Liver (tissue), 3 donors: Measurements from ENCODE around the gene DHX15.

Source experiments
- EGR1 ChIP-seq, 2 donors: IDR thresholded peaks; 2 replicates each; pipeline ENCODE4 v1.6.1; 2016 to 2018; ENCODE audit warnings: antibody characterized with exemption in 2 of 2, low read depth in 2 of 2
- FOXA1 ChIP-seq: IDR thresholded peaks from 2 replicates; pipeline ENCODE4 v1.6.1; 2016; ENCODE audit warnings: antibody characterized with exemption
- GABPA ChIP-seq, 2 donors: IDR thresholded peaks in 1 of 2; conservative IDR thresholded peaks in 1 of 2; 2 replicates each; pipeline ENCODE4 v1.6.1; 2016; ENCODE audit warnings: antibody characterized with exemption in 2 of 2, mild to moderate bottlenecking in 1 of 2, moderate library complexity in 1 of 2
- JUND ChIP-seq, 2 donors: IDR thresholded peaks; 2 replicates each; pipeline ENCODE4 v1.6.1; 2016; ENCODE audit warnings: antibody characterized with exemption in 2 of 2
- RAD21 ChIP-seq, 2 donors: IDR thresholded peaks; 2 replicates each; pipeline ENCODE4 v1.6.1; 2016; ENCODE audit warnings: antibody characterized with exemption in 2 of 2, mild to moderate bottlenecking in 2 of 2
- RXRA ChIP-seq, 2 donors: IDR thresholded peaks; 2 replicates each; pipeline ENCODE4 v1.6.1; 2017 to 2018; ENCODE audit warnings: antibody characterized with exemption in 2 of 2, mild to moderate bottlenecking in 1 of 2
- SP1 ChIP-seq: IDR thresholded peaks from 2 replicates; pipeline ENCODE4 v1.6.1; 2018; ENCODE audit warnings: antibody characterized with exemption, mild to moderate bottlenecking
- TAF1 ChIP-seq: conservative IDR thresholded peaks from 2 replicates; pipeline ENCODE4 v1.6.1; 2016; ENCODE audit warnings: antibody characterized with exemption, mild to moderate bottlenecking
- YY1 ChIP-seq: IDR thresholded peaks from 2 replicates; pipeline ENCODE4 v1.6.1; 2016; ENCODE audit warnings: antibody characterized with exemption, mild to moderate bottlenecking
- TF ChIP-seq, protein P1 (sequence below): fragments of 150-350 bp; IDR thresholded peaks from 2 replicates; pipeline ENCODE4 v1.5.1; 2017; ENCODE audit warnings: improper control_type of control experiment, low read depth, low read length; ENCODE audit not compliant: missing input control
- TF ChIP-seq, protein P2 (sequence below): IDR thresholded peaks from 2 replicates; pipeline ENCODE4 v1.6.1; 2016; ENCODE audit warnings: antibody characterized with exemption, mild to moderate bottlenecking
- TF ChIP-seq, protein P3 (sequence below): IDR thresholded peaks from 2 replicates; pipeline ENCODE4 v1.6.1; 2016; ENCODE audit warnings: antibody characterized with exemption
- TF ChIP-seq, protein P4 (sequence below): IDR thresholded peaks from 2 replicates; pipeline ENCODE4 v1.6.1; 2016; ENCODE audit warnings: antibody characterized with exemption
- TF ChIP-seq, protein P5 (sequence below): IDR thresholded peaks from 2 replicates; pipeline ENCODE4 v1.6.1; 2016; ENCODE audit warnings: antibody characterized with exemption
- donor health status: healthy.
- donor health status: healthy.

DNA sequence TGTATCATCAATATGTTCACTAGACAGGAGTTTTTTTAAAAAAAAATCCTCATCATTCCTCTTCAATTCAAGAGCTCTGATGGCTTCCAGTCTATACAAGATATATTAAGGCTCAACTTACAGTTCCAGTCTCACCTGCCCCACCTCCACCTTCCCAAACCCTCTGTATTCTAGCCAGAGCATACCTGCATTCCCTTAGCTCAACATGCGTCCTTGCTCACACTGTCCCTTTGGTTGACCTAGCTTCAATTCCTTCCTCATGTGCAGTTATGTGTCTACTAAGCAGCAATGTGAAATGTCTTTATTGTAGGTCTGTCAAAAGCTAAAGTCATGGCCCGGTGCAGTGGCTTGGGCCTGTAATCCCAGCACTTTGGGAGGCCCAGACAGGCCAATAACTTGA, 10.8 kb downstream of the DHX15 start:
- TF ChIP-seq, protein P1, sequence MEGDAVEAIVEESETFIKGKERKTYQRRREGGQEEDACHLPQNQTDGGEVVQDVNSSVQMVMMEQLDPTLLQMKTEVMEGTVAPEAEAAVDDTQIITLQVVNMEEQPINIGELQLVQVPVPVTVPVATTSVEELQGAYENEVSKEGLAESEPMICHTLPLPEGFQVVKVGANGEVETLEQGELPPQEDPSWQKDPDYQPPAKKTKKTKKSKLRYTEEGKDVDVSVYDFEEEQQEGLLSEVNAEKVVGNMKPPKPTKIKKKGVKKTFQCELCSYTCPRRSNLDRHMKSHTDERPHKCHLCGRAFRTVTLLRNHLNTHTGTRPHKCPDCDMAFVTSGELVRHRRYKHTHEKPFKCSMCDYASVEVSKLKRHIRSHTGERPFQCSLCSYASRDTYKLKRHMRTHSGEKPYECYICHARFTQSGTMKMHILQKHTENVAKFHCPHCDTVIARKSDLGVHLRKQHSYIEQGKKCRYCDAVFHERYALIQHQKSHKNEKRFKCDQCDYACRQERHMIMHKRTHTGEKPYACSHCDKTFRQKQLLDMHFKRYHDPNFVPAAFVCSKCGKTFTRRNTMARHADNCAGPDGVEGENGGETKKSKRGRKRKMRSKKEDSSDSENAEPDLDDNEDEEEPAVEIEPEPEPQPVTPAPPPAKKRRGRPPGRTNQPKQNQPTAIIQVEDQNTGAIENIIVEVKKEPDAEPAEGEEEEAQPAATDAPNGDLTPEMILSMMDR = no peak
- TF ChIP-seq, protein P2, sequence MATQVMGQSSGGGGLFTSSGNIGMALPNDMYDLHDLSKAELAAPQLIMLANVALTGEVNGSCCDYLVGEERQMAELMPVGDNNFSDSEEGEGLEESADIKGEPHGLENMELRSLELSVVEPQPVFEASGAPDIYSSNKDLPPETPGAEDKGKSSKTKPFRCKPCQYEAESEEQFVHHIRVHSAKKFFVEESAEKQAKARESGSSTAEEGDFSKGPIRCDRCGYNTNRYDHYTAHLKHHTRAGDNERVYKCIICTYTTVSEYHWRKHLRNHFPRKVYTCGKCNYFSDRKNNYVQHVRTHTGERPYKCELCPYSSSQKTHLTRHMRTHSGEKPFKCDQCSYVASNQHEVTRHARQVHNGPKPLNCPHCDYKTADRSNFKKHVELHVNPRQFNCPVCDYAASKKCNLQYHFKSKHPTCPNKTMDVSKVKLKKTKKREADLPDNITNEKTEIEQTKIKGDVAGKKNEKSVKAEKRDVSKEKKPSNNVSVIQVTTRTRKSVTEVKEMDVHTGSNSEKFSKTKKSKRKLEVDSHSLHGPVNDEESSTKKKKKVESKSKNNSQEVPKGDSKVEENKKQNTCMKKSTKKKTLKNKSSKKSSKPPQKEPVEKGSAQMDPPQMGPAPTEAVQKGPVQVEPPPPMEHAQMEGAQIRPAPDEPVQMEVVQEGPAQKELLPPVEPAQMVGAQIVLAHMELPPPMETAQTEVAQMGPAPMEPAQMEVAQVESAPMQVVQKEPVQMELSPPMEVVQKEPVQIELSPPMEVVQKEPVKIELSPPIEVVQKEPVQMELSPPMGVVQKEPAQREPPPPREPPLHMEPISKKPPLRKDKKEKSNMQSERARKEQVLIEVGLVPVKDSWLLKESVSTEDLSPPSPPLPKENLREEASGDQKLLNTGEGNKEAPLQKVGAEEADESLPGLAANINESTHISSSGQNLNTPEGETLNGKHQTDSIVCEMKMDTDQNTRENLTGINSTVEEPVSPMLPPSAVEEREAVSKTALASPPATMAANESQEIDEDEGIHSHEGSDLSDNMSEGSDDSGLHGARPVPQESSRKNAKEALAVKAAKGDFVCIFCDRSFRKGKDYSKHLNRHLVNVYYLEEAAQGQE = no peak
- TF ChIP-seq, protein P3, sequence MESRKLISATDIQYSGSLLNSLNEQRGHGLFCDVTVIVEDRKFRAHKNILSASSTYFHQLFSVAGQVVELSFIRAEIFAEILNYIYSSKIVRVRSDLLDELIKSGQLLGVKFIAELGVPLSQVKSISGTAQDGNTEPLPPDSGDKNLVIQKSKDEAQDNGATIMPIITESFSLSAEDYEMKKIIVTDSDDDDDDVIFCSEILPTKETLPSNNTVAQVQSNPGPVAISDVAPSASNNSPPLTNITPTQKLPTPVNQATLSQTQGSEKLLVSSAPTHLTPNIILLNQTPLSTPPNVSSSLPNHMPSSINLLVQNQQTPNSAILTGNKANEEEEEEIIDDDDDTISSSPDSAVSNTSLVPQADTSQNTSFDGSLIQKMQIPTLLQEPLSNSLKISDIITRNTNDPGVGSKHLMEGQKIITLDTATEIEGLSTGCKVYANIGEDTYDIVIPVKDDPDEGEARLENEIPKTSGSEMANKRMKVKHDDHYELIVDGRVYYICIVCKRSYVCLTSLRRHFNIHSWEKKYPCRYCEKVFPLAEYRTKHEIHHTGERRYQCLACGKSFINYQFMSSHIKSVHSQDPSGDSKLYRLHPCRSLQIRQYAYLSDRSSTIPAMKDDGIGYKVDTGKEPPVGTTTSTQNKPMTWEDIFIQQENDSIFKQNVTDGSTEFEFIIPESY = no peak
- TF ChIP-seq SP1 (no peak), YY1 (no peak), JUND (IDR thresholded peaks at IDR 0.05) (no peak), TAF1 (no peak), FOXA1 (no peak), RAD21 (IDR thresholded peaks at IDR 0.05) (no peak), GABPA (IDR thresholded peaks at IDR 0.05 in 1 of 2, conservative IDR thresholded peaks at IDR 0.05 in 1 of 2) (no peak), EGR1 (IDR thresholded peaks at IDR 0.05; ENCODE audit: low read depth in 2 of 2) (no peak), RXRA (IDR thresholded peaks at IDR 0.05) (no peak)
- TF ChIP-seq, protein P4, sequence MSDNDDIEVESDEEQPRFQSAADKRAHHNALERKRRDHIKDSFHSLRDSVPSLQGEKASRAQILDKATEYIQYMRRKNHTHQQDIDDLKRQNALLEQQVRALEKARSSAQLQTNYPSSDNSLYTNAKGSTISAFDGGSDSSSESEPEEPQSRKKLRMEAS = no peak
- TF ChIP-seq, protein P5, sequence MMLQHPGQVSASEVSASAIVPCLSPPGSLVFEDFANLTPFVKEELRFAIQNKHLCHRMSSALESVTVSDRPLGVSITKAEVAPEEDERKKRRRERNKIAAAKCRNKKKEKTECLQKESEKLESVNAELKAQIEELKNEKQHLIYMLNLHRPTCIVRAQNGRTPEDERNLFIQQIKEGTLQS = no peak
